K562 (cell line): Measurements from ENCODE around the gene GPR39. TPM values are rescaled to one million over a fixed set of nuclear protein-coding genes. Genes with fewer than 3 reads are reported as not detected.

Experiments used
- POLR3G ChIP-seq: IDR thresholded peaks from 2 replicates; pipeline ENCODE4 v1.6.1; 2011; ENCODE audit not compliant: insufficient read length, insufficient replicate concordance; ENCODE audit errors: extremely low read depth
- ZBTB17 ChIP-seq: fragments of 450-650 bp; formaldehyde crosslinking; IDR thresholded peaks from 2 replicates; pipeline ENCODE4 v1.4.0; 2020; ENCODE audit warnings: mild to moderate bottlenecking
- ZNF197 ChIP-seq: fragments of 200-800 bp; sonication (Bioruptor generic); IDR thresholded peaks from 2 replicates; pipeline ENCODE4 v1.6.1; 2016; ENCODE audit warnings: low read depth, missing genetic modification characterization, missing compliant biosample characterization
- polyA plus RNA-seq, 8 experiments: library from polyadenylated mRNA; depleted of rRNA in 4 of 8; stranded (reverse) in 5 of 8; unstranded in 3 of 8; fragments of >200 nt; fragmentation: Nextera tagmentation in 2 of 8; fragmentation: Illumina TruSeq in 1 of 8; extraction: Ambion mirVana in 2 of 8; extraction: Trizol in 1 of 8; gene quantifications; 2 replicates each; pipeline versions ENCODE4 v1.2.1 to v1.2.3, GENCODE V29; 2011 to 2014; ENCODE audit warnings: inconsistent platforms in 1 of 8, missing spikeins in 1 of 8
- small RNA-seq: library from RNA; depleted of rRNA; stranded (forward); fragments of <200 nt; gene quantifications from one replicate; pipeline ENCODE3, GENCODE V24; 2014
- total RNA-seq, 7 experiments: library from RNA; depleted of rRNA in 6 of 7; stranded (reverse); fragments of >200 nt in 6 of 7; fragmentation: Illumina TruSeq in 2 of 7; extraction: Trizol in 2 of 7; gene quantifications; 2 replicates each; pipeline versions ENCODE4 v1.2.1 to v1.2.3, GENCODE V29; 2011 to 2021; ENCODE audit warnings: low replicate concordance in 1 of 7

GPR39 gene
- total and polyA plus RNA-seq, 9 of the 15 experiments (the other 6 are each of a cell fraction or from before 2014, with no cell fraction given), result 0.04 TPM; not detected in 8

- TF ChIP-seq ZNF197, result no peak
- no peak for TF ChIP-seq POLR3G
- no peak for TF ChIP-seq ZBTB17
- TF ChIP-seq, all 486 proteins: peak for 0
Observed at GRCh38 chr2:132692816-132693215, 276.2 kb downstream of the GPR39 start (continued).

Small RNAs within 50 kb of the gene (small RNA-seq; reads per million reads assigned to genes)
- gene RNU6-175P, result not detected
